Measurements from ENCODE around the gene SLC2A4RG. TPM values are rescaled to one million over a fixed set of nuclear protein-coding genes. Genes with fewer than 3 reads are reported as not detected.
A peak's percentile ranks its signal among the peaks of the same experiment; 100 is the strongest.

SLC2A4RG gene
- total and polyA plus RNA-seq, 2 of the 13 experiments (the other 11 are each of a cell fraction or from before 2014, with no cell fraction given), result 91.4 to 95.9 TPM

GRCh38 chr20:63695424-63696305 is 43.9 kb upstream of the SLC2A4RG start (continued):
- TF ChIP-seq HMGXB3 (CRISPR knock-in tag; IDR thresholded peaks at IDR 0.05; ENCODE audit: borderline replicate concordance), result no peak
- TF ChIP-seq ZNF629 (CRISPR knock-in tag; conservative IDR thresholded peaks at IDR 0.05), result no peak
- TF ChIP-seq TEAD2 (CRISPR knock-in tag; IDR thresholded peaks at IDR 0.05), result 0 out of 2 replicates have a peak, but pooled peaks have one; percentile 23
- TF ChIP-seq ZKSCAN5 (CRISPR knock-in tag; IDR thresholded peaks at IDR 0.05), result no peak
- no peak for TF ChIP-seq ZNF329 (CRISPR knock-in tag; IDR thresholded peaks at IDR 0.05; ENCODE audit: low read depth)
- TF ChIP-seq ZBTB46 (CRISPR knock-in tag; IDR thresholded peaks at IDR 0.05; ENCODE audit: borderline replicate concordance), result no peak
- no peak for TF ChIP-seq SP2 (CRISPR knock-in tag; IDR thresholded peaks at IDR 0.05)
- no peak for TF ChIP-seq ATAD3A (CRISPR knock-in tag; IDR thresholded peaks at IDR 0.05)
- TF ChIP-seq TFDP1 (CRISPR knock-in tag; IDR thresholded peaks at IDR 0.05; ENCODE audit: borderline replicate concordance), result no peak
- TF ChIP-seq MAFG (CRISPR knock-in tag; IDR thresholded peaks at IDR 0.05), result no peak
- no peak for TF ChIP-seq ZNF251 (CRISPR knock-in tag; IDR thresholded peaks at IDR 0.05)
- no peak; the same call in 1 of the 2 replicates for TF ChIP-seq SSRP1 (CRISPR knock-in tag; IDR thresholded peaks at IDR 0.05)
- no peak for TF ChIP-seq ZC3H4 (CRISPR knock-in tag; IDR thresholded peaks at IDR 0.05; ENCODE audit: borderline replicate concordance)
- no peak for TF ChIP-seq STAT5B (CRISPR knock-in tag; IDR thresholded peaks at IDR 0.05)
- no peak for TF ChIP-seq HNF1A (IDR thresholded peaks at IDR 0.05; ENCODE audit: low read depth)
- TF ChIP-seq HNF1A (CRISPR knock-in tag; IDR thresholded peaks at IDR 0.05; ENCODE audit: borderline replicate concordance), result no peak
- no peak for TF ChIP-seq ZNF563 (CRISPR knock-in tag; IDR thresholded peaks at IDR 0.05)
- no peak for TF ChIP-seq ZFP36 (IDR thresholded peaks at IDR 0.05; ENCODE audit: borderline replicate concordance, low read depth, low read length, partially characterized antibody)

All from HepG2 (cell line).